HEK293T (cell line): ENCODE results near the gene B3GAT2.

Source experiments
- BHLHE40 ChIP-seq: fragments of 450-650 bp; IDR thresholded peaks from 2 replicates; pipeline ENCODE4 v1.6.1; 2016; ENCODE audit warnings: mild to moderate bottlenecking, moderate library complexity, borderline replicate concordance
- CTBP1 ChIP-seq: fragments of 450-650 bp; IDR thresholded peaks from 2 replicates; pipeline ENCODE4 v1.6.1; 2016; ENCODE audit warnings: borderline replicate concordance
- FOXM1 ChIP-seq: fragments of 450-650 bp; IDR thresholded peaks from 2 replicates; pipeline ENCODE4 v1.6.1; 2017; ENCODE audit warnings: mild to moderate bottlenecking, borderline replicate concordance
- HDGF ChIP-seq: fragments of 450-650 bp; IDR thresholded peaks from 2 replicates; pipeline ENCODE4 v1.6.1; 2017; ENCODE audit warnings: antibody characterized with exemption, borderline replicate concordance
- L3MBTL2 ChIP-seq: fragments of 450-650 bp; conservative IDR thresholded peaks from 2 replicates; pipeline ENCODE4 v1.6.1; 2016; ENCODE audit warnings: mild to moderate bottlenecking
- NFRKB ChIP-seq: fragments of 450-650 bp; IDR thresholded peaks from 2 replicates; pipeline ENCODE4 v1.6.1; 2016; ENCODE audit warnings: mild to moderate bottlenecking, moderate library complexity
- SP1 ChIP-seq: fragments of 450-650 bp; IDR thresholded peaks from 2 replicates; pipeline ENCODE4 v1.6.1; 2017
- SUZ12 ChIP-seq: fragments of 450-650 bp; IDR thresholded peaks from 2 replicates; pipeline ENCODE4 v1.6.1; 2016; ENCODE audit warnings: mild to moderate bottlenecking
- ZNF384 ChIP-seq: fragments of 450-650 bp; IDR thresholded peaks from 2 replicates; pipeline ENCODE4 v1.6.1; 2016

- TF ChIP-seq ZNF384 (no peak), FOXM1 (no peak), SP1 (no peak), CTBP1 (no peak), BHLHE40 (no peak), HDGF (no peak), SUZ12 (no peak), L3MBTL2 (no peak), NFRKB (no peak)
Measured at GRCh38 chr6:70849348-70850069, 107.4 kb downstream of the B3GAT2 start.
